H1 (cell line): ENCODE data around the gene TBKBP1. TPM values are rescaled to one million over a fixed set of nuclear protein-coding genes. Genes with fewer than 3 reads are reported as not detected.

Experiments
- CHD1 ChIP-seq: IDR thresholded peaks from 2 replicates; pipeline ENCODE4 v1.6.1; 2012; ENCODE audit warnings: low read depth, low read length, improper control_type of control experiment
- CREB1 ChIP-seq: IDR thresholded peaks from 2 replicates; pipeline ENCODE4 v1.6.1; 2012; ENCODE audit warnings: inconsistent platforms
- KDM5A ChIP-seq: fragments of 200-600 bp; IDR thresholded peaks from 2 replicates; pipeline ENCODE4 v1.7.1; 2012; ENCODE audit warnings: mild to moderate bottlenecking, low read length, inconsistent platforms, mixed read lengths
- PHF8 ChIP-seq: fragments of 200-600 bp; sonication (generic); conservative IDR thresholded peaks from 2 replicates; pipeline ENCODE4 v1.7.1; 2012; ENCODE audit warnings: low read depth, mild to moderate bottlenecking, inconsistent platforms, low read length, moderate library complexity
- ZNF274 ChIP-seq: IDR thresholded peaks from 2 replicates; pipeline ENCODE4 v1.7.0; 2012; ENCODE audit warnings: low read length, borderline replicate concordance; ENCODE audit errors: extremely low read depth
- polyA plus RNA-seq, 7 experiments: library from polyadenylated mRNA; depleted of rRNA in 3 of 7; stranded (reverse) in 5 of 7; unstranded in 2 of 7; fragments of >200 nt in 5 of 7; fragments of 200-250 nt in 2 of 7; gene quantifications; 1 replicate in 5 of 7; 2 replicates in 1 of 7; 4 replicates in 1 of 7; pipeline versions ENCODE4 v1.2.1 to v1.2.3, GENCODE V29; 2011 to 2013; ENCODE audit warnings: missing spikeins in 2 of 7, mixed read lengths in 2 of 7
- total RNA-seq: library from RNA; stranded (reverse); fragmentation: NEBNext Ultra II Directional; extraction: Animal tissue kit (Norgen Biotek cat#: 25700); gene quantifications from 2 replicates; pipeline ENCODE4 v1.2.1, GENCODE V29; 2021

TBKBP1 gene
- total and polyA plus RNA-seq, 2 of the 8 experiments (the other 6 are each of a cell fraction or from before 2014, with no cell fraction given): 6.3 to 15.1 TPM

DNA sequence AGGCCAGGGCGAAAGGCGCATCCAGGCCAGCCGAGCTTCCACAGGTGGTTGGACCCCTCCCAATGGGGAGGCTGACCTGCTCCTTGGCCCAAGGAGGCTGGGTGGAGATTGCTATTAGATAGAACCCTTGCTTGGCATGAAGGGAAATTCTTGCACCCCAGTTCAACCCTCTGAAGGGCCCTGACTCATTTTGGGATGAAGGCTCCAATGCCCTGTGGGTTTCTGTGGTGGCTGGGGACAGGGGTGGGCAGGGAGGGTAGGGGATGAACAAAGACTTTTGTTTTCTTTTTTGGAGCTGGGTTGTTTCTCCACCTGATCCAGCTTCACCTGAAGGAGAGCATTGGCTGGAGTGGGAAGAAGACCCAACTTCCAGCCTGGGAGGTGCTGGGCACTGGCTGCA is 22.4 kb downstream of the TBKBP1 start (continued):
- TF ChIP-seq KDM5A (no peak), PHF8 (no peak), CHD1 (no peak), CREB1 (no peak), ZNF274 (no peak)
